Measurements from ENCODE around the gene GALNT3.

Gene GALNT3

GRCh38 chr2:165725421-165725820, 68.6 kb downstream of the GALNT3 start:
- DNase-seq (ENCODE audit: low read depth): no peak

DNA sequence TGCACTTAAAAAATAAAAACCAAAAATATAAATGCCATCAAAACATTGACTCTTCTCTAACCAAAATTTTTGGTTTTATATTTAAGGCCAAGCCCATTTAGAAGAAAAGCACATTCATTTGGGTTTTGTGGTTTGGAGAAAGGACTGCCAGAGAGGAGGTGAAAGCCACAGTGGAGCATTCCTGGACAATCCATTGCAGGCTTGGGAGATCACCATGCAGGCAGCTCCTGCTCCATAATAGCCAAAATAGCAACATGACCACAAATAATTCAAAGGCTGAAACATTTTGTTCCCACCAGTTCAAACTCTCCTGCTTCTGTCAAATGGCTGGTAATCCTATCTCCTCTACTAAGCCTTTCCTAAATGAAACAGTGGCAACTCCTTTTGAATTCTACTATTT, 73.5 kb downstream of the GALNT3 start:
- DNase-seq (ENCODE audit: low read depth): no peak

DNA sequence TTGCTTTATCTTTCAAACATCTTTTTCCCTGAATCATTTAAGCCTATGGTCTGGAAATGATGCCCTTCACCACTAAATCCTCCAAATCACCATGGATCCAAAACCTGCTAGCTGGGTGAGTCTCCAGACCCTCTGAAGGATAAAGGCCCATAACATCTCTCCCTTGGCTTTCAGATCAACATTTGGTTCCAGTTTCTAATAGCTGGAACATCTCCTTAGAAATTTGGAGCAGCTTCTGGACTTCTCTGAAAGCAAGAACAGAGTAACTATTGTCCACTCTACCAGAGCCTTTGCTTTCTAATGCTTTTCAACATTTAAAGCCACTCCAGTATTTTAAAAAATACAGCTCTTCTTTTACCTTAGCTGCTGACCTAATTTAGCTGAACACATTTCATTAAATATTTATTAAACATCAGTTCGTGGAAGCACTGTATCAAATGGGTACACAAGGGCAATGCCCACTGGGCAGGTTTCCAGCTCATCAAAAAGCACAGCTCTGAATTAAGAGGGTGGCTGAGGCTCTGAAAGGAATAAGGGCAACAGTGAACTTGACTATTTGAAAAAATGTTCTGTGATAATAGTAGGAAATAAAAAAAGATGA, 75.3 kb downstream of the GALNT3 start:
- DNase-seq (ENCODE audit: low read depth): no peak

GRCh38 chr2:165716091-165716490, 78.0 kb downstream of the GALNT3 start:
- DNase-seq (ENCODE audit: low read depth): no peak

DNA sequence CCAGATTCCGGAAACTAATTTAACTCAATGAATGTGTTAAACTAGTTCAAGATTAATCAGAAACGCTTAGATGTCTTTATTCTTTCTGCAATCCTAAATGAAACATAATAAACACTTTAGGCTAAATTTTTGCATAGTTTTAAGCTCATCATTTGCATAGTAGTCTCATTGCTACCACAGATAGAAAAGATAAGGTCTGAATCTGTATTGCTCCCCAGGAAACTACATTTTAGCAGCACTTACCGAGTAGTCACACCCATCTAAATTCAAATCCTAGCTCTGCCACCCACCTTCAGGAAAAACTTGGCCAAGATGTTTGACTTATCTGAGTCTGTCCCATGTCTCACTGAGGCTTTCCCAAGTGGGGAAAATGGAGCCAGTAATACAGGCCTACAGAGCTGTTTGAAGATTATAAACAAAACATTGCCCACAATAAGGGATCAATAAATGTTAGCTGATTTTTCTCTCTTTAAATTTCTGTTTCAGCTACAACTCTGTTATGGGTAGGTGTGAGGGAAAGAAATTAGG, 87.0 kb downstream of the GALNT3 start:
- DNase-seq (ENCODE audit: low read depth): no peak

- no peak for DNase-seq (ENCODE audit: low read depth)
Observed at GRCh38 chr2:165701147-165701546, 92.9 kb downstream of the GALNT3 start.

DNA sequence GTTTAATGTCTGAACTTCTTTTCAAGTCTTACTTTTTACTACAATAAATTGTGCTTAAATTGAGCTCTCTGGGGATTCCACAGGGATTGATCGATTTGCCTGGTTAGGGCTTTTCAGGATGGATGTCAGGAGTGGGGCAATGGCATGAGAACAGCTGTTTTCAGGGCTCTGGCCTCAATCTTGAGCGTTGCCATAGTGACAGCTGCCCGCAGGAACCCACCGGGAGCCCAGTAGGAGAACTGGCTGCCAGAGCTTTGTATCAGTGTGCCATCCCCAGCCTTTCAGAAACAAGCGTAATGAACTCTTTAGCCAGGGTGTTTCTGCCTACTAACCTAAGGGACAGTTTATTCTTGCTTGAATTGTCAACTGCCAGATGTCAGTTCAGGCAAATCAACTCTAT, 93.5 kb downstream of the GALNT3 start:
- DNase-seq (ENCODE audit: low read depth): no peak

DNA sequence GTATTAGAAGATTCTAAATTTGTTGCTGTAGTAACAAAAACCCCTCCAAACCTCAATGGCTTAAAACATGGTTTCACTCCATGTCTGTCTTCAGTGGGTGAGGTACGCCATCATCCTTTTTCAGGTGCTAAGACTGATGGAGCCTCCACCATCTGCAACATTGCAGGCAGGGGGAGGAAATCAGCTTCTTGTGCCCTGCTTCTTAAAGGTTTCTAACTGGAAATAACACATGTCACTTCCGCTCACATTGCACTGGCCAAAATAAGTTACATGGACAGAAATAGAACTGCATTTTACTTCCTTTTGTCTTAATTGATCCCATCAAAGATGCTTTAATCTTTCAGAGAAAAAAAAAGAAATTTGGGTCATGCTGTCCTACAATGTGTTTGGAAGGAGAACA, 94.1 kb downstream of the GALNT3 start:
- no peak for DNase-seq (ENCODE audit: low read depth)

- DNase-seq (ENCODE audit: low read depth): no peak
Observed at GRCh38 chr2:165698444-165698884, 95.6 kb downstream of the GALNT3 start.

- no peak for DNase-seq (ENCODE audit: low read depth)
Observed at GRCh38 chr2:165697748-165698443, 96.2 kb downstream of the GALNT3 start.

Measured in activated T-helper 1 cell treated with Interleukin-2 at 50 U/mL for 16 hours (primary cell).